BJ (cell line): ENCODE measurements around the gene LRP1B. TPM values are rescaled to one million over a fixed set of nuclear protein-coding genes. Genes with fewer than 3 reads are reported as not detected.

Experiments used
- CTCF ChIA-PET: fragments of 350-600 bp; formaldehyde crosslinking; extraction: SDS; loops from one replicate; lab custom pipeline; 2021; ENCODE audit warnings: antibody characterized with exemption, inconsistent platforms; lab: Yijun Ruan, JAX
- POLR2A ChIA-PET: fragments of 300-600 bp; sonication (Branson Sonifier 250); formaldehyde crosslinking; extraction: SDS; loops from one replicate; lab custom pipeline; 2021; ENCODE audit warnings: antibody characterized with exemption; lab: Charles Lee
- DNase-seq: peaks from one replicate; pipeline ENCODE4 v3.0.0-alpha.2; 2011; ENCODE audit warnings: low read depth
- H3K27me3 ChIP-seq: 2 replicates; pipeline ENCODE4 v1.6.0; 2011; ENCODE audit warnings: low read length; ENCODE audit not compliant: control insufficient read depth, insufficient read depth
- H3K36me3 ChIP-seq: 2 replicates; pipeline ENCODE4 v1.5.1; 2011; ENCODE audit warnings: low read length; ENCODE audit not compliant: control insufficient read depth, insufficient read depth
- H3K4me3 ChIP-seq: 2 replicates; pipeline ENCODE4 v1.5.1; 2011; ENCODE audit warnings: low read depth, mild to moderate bottlenecking, control low read depth, low read length
- polyA plus RNA-seq: library from polyadenylated mRNA; depleted of rRNA; stranded (reverse); fragments of >200 nt; gene quantifications from 2 replicates; pipeline ENCODE4 v1.2.3, GENCODE V29; 2011
- TF ChIP-seq, protein P1 (sequence below): IDR thresholded peaks from 2 replicates; pipeline ENCODE4 v1.5.1; 2011; ENCODE audit warnings: low read depth, mild to moderate bottlenecking, control low read depth, inconsistent platforms, low read length, moderate library complexity; ENCODE audit not compliant: insufficient read depth

LRP1B gene
- polyA plus RNA-seq, 1 experiment: 0.04 TPM

DNA sequence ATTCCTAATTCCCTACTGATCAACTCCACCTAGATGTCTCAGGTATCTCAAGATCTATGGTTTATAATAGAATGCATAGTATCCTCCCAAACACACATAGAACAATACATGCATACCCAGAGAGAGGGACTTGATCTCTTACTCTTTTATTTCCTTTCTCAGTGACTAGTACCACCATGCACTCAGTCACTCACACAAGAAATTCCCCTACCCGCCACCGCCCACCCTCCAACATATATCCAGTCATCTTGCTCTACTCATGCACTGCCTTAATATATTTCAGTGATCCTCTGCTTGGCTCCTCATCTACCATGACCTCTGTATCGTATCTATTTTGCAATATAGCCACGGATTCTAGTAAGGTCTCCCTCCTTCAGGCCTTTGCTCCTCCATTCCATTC is 996.9 kb downstream of the LRP1B start:
- Histone ChIP-seq H3K36me3 (no peaks in the 10 kb centered on the region), H3K4me3 (no peak overlapping the region), H3K27me3 (no peaks in the 10 kb centered on the region)
- no peak for DNase-seq
- TF ChIP-seq, protein P1, sequence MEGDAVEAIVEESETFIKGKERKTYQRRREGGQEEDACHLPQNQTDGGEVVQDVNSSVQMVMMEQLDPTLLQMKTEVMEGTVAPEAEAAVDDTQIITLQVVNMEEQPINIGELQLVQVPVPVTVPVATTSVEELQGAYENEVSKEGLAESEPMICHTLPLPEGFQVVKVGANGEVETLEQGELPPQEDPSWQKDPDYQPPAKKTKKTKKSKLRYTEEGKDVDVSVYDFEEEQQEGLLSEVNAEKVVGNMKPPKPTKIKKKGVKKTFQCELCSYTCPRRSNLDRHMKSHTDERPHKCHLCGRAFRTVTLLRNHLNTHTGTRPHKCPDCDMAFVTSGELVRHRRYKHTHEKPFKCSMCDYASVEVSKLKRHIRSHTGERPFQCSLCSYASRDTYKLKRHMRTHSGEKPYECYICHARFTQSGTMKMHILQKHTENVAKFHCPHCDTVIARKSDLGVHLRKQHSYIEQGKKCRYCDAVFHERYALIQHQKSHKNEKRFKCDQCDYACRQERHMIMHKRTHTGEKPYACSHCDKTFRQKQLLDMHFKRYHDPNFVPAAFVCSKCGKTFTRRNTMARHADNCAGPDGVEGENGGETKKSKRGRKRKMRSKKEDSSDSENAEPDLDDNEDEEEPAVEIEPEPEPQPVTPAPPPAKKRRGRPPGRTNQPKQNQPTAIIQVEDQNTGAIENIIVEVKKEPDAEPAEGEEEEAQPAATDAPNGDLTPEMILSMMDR: no peak
- ChIA-PET CTCF (no interaction called here), POLR2A (no interaction called here)

DNA sequence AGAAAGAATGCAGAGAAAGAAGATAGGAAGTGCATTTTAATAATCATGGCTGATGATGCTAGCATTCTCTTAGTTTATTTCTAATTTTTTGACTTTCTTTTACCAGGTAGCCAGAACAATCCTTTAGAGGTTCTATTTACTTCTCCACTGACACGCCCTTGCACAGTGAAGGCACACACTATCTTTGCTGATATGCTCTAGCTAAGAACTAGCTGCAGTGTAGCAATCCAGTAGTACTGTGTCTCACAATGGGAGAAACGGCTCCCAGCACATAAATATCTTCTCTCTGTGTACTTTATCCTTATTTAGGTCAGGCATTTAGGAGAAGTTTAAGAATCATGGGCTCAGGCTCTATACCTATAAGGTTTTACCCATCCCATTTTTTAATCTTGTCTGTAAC is 1005.4 kb downstream of the LRP1B start:
- H3K36me3 ChIP-seq: no peaks in the 10 kb centered on the region
- POLR2A ChIA-PET: no interaction called here
- no peak for DNase-seq
- H3K4me3 ChIP-seq: no peak overlapping the region
- TF ChIP-seq, protein P1: no peak
- CTCF ChIA-PET: no interaction called here
- no peaks in the 10 kb centered on the region for H3K27me3 ChIP-seq

DNA sequence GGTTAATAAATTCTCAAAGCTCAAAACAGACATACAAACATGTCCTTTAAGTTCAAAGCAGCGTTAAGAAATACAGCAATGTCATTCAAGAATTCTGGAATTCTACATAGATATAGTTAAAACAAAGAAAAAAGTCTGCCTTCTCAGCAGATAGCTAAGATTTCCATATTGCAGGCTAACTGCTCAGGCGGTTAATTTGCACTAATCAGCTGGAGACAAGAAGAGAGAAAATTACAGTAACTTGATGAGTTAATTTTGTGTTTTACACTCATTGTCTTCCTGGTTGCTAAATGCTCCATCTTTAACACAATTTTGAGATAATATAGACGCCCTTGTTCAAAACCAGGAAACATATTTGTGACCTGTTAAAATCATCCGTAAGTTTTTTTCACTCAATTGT is 1012.0 kb downstream of the LRP1B start:
- POLR2A ChIA-PET: no interaction called here
- no peaks in the 10 kb centered on the region for H3K27me3 ChIP-seq
- H3K36me3 ChIP-seq: no peaks in the 10 kb centered on the region
- H3K4me3 ChIP-seq: no peak overlapping the region
- DNase-seq: no peak
- TF ChIP-seq, protein P1: no peak
- CTCF ChIA-PET: no interaction called here

DNA sequence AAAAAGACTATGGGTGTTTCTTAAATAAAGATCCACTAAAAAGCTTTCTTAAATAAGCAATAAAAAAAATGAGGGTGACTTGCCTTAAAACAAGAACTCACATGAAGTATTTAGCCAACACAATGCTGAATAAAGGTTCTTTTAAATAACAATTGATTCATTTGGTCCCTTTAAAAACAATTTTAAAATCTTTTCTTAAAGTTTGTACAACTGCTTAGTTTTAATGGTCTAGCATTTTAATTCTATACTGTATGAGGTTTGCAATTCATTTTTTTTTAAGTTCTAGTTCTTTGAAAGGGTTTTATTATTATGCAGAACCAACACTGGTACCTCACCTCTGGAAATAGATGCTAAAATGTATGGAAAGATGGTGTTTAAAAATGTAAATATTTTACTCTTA is 1017.5 kb downstream of the LRP1B start:
- CTCF ChIA-PET: interaction anchor here (1.4 kb wide), 1 partner anchor 442 kb away, joined by 4 read pairs; no protein-coding TSS in a partner anchor
- Histone ChIP-seq H3K27me3 (no peaks in the 10 kb centered on the region), H3K4me3 (no peak overlapping the region), H3K36me3 (no peaks in the 10 kb centered on the region)
- DNase-seq: no peak
- TF ChIP-seq, protein P1: no peak
- POLR2A ChIA-PET: no interaction called here

DNA sequence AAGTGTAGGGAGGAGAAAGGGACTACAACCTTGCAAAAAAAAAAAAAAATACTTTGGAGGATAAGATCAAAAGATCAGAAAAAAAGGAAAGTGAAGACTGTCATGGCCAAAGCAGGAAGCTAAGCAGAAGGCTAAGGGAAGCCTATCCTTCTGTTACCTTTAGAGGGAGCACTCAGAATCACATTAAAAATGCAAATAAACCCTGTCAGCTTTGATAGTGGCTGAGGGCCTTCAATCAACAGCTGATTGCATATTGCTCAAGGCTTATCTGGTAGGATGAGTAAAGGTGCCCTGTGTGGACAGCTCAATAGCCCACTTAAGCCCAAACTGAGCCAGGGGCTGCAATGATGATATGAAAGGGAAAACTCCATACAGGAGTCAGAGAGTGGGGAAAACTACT is 1021.2 kb downstream of the LRP1B start:
- no peak for DNase-seq
- no peak overlapping the region for H3K4me3 ChIP-seq
- TF ChIP-seq, protein P1: 0 out of 2 replicates have a peak, but pooled peaks have one; percentile 10
- no peaks in the 10 kb centered on the region for H3K27me3 ChIP-seq
- POLR2A ChIA-PET: interaction anchor here (0.5 kb wide), 1 partner anchor 446 kb away, joined by 3 read pairs; no protein-coding TSS in a partner anchor
- CTCF ChIA-PET: interaction anchor here (0.6 to 1.6 kb wide), 3 partner anchors 47 to 1567 kb away, joined by 3 to 4 read pairs (median 3); no protein-coding TSS in a partner anchor
- no peaks in the 10 kb centered on the region for H3K36me3 ChIP-seq
